Tibial artery (tissue), 4 donors: Measurements from ENCODE around the gene TTLL11.
A peak's percentile ranks its signal among the peaks of the same experiment; 100 is the strongest.

Source experiments
- DNase-seq, 2 donors: peaks; one replicate each; pipeline ENCODE4 v3.0.0-alpha.2; 2019
- H3K27ac ChIP-seq, 2 donors: fragments of 200-600 bp; sonication (generic) in 1 of 2; 1 replicate in 1 of 2; 2 replicates in 1 of 2; pipeline ENCODE4 v1.5.1; 2018 to 2019; ENCODE audit warnings: mild to moderate bottlenecking in 1 of 2
- H3K27me3 ChIP-seq, 2 donors: fragments of 200-600 bp; sonication (generic) in 1 of 2; one replicate each; pipeline versions ENCODE4 v1.5.1 to v1.6.0; 2016 to 2019
- H3K36me3 ChIP-seq, 3 donors: fragments of 200-600 bp; sonication (generic) in 2 of 3; one replicate each; pipeline ENCODE4 v1.5.1; 2016 to 2019; ENCODE audit warnings: mild to moderate bottlenecking in 2 of 3
- H3K4me1 ChIP-seq, 4 donors: fragments of 200-600 bp; sonication (generic) in 2 of 4; 1 replicate in 3 of 4; 2 replicates in 1 of 4; pipeline ENCODE4 v1.5.1; 2016 to 2019
- H3K4me3 ChIP-seq, 2 donors: fragments of 200-600 bp; sonication (generic) in 1 of 2; 1 replicate in 1 of 2; 2 replicates in 1 of 2; pipeline ENCODE4 v1.5.1; 2018 to 2019; ENCODE audit warnings: mild to moderate bottlenecking in 2 of 2
- H3K9me3 ChIP-seq, 3 donors: fragments of 200-600 bp; sonication (generic) in 1 of 3; one replicate each; pipeline ENCODE4 v1.5.1; 2016 to 2019
- CTCF ChIP-seq, 2 experiments: fragments of 200-600 bp in 1 of 2; fragments of 450-650 bp in 1 of 2; IDR thresholded peaks; one replicate each; pipeline ENCODE4 v1.5.1; 2017 to 2019; ENCODE audit warnings: antibody characterized with exemption in 2 of 2, mild to moderate bottlenecking in 1 of 2, moderate library complexity in 1 of 2
- intact Hi-C: fragments of 100-400 bp; cut with DNase I; formaldehyde crosslinking; loops from one replicate; pipeline ENCODE4 v1.15.0; 2023; ENCODE audit warnings: low total_unique reads

Gene TTLL11

DNA sequence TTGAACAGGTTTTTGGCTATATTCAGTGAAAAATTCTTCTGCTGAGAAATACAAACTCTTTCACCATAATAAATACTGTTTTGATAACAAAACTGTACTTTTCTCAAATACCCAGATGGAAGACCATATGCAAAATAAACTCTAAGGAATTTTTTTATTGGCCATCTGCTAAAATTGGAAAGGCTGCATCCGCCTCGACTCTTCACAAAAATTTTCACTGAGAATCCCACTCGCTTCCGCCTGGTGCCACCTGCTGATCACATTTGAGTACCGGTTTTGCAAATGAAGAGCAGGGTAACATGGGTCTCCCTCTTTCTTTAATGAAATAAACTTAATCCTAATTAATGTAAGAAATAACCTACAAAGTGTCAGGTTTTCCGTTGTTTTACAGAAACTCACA is 76.4 kb downstream of the TTLL11 start:
- Histone ChIP-seq H3K27me3 (no peaks in the 10 kb centered on the region), H3K4me3 (no peak overlapping the region), H3K4me1 (peaks cover 0 to 16% (median 10%) of the 10 kb centered on the region in 4 donors), H3K27ac (no peak overlapping the region), H3K9me3 (no peaks in the 10 kb centered on the region), H3K36me3 (peaks cover 0 to 8% (median 0%) of the 10 kb centered on the region in 3 donors)
- no peak for DNase-seq
- intact Hi-C loops = no loop called here
- TF ChIP-seq CTCF (IDR thresholded peaks at IDR 0.05) = peak in 1 of 2 experiments; percentile 28

DNA sequence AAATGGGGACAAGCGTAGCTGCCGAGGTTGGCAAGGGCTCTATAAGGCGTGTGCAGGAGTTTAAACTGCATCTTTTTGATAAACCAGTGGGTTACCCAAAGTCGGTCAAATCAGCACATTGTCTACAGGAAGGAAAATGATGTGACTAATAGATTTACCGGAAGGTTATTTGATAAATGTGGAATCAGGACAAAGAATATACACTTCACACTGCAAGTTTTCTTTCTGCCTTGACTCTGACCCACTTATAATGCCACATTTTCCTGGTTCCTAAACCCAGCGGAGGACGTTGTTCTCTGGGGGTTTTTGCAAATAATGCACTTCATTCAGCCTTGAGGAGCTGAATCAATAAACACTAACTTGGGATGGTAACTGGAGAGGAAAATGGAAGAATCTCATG is 76.8 kb downstream of the TTLL11 start:
- TF ChIP-seq CTCF (IDR thresholded peaks at IDR 0.05) = no peak
- Histone ChIP-seq H3K4me3 (no peak overlapping the region), H3K27me3 (no peaks in the 10 kb centered on the region), H3K27ac (no peak overlapping the region), H3K4me1 (peaks cover 0 to 16% (median 10%) of the 10 kb centered on the region in 4 donors), H3K9me3 (no peaks in the 10 kb centered on the region), H3K36me3 (peaks cover 0 to 8% (median 0%) of the 10 kb centered on the region in 3 donors)
- intact Hi-C loops = no loop called here
- no peak for DNase-seq

DNA sequence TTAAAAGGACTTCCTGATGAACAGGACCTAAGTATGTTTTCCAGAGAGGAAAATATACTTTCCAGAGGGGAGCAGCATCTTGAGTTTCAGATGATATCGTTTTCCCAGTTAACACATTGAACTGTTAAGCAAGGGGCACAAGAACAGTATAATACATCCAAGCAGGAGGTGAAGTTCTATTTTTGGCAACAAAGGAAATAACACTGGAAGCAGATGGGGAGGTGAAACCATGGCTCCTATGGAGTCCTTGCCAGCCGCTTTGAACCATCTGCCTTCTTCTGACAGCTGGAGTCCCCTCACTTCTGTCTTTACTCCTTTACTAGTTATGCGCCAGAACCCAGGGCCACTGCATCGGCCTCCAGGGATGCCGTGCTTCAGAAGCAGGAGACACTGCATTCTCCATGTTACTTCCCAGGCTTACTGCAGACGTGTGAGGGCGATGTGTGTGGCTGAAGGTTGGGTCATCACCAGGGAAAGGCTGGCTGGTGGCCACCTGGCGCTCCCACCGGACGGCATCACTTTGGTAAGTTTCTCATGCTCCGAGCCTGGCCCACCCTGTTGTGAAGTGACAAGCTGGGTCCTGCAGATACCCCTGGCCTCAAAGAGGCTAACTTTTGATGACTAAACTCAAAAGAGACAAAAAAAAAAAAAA is 77.8 kb downstream of the TTLL11 start:
- intact Hi-C loops = no loop called here
- no peak for TF ChIP-seq CTCF (IDR thresholded peaks at IDR 0.05)
- Histone ChIP-seq H3K27ac (no peak overlapping the region), H3K9me3 (no peaks in the 10 kb centered on the region), H3K4me1 (peaks cover 0 to 12% (median 8%) of the 10 kb centered on the region in 4 donors), H3K36me3 (peaks cover 0 to 8% (median 0%) of the 10 kb centered on the region in 3 donors), H3K27me3 (no peaks in the 10 kb centered on the region), H3K4me3 (no peak overlapping the region)
- no peak for DNase-seq

- Histone ChIP-seq H3K4me3 (no peak overlapping the region), H3K9me3 (no peaks in the 10 kb centered on the region), H3K36me3 (peaks cover 0 to 8% (median 0%) of the 10 kb centered on the region in 3 donors), H3K4me1 (peaks cover 0 to 5% (median 3%) of the 10 kb centered on the region in 4 donors), H3K27ac (no peak overlapping the region), H3K27me3 (no peaks in the 10 kb centered on the region)
- intact Hi-C loops = no loop called here
- no peak for DNase-seq
- no peak for TF ChIP-seq CTCF (IDR thresholded peaks at IDR 0.05)
These were observed 81.2 kb downstream of the TTLL11 start for GRCh38 chr9:122011818-122012498.

GRCh38 chr9:122008559-122008958 is 84.5 kb downstream of the TTLL11 start:
- Histone ChIP-seq H3K27me3 (no peaks in the 10 kb centered on the region), H3K36me3 (no peaks in the 10 kb centered on the region), H3K9me3 (no peaks in the 10 kb centered on the region), H3K4me1 (peaks cover 0 to 5% (median 0%) of the 10 kb centered on the region in 4 donors), H3K4me3 (no peak overlapping the region), H3K27ac (no peak overlapping the region)
- TF ChIP-seq CTCF (IDR thresholded peaks at IDR 0.05) = no peak
- DNase-seq = no peak
- intact Hi-C loops = no loop called here
